HG03135 (cell line): ENCODE results near the gene TFPI.
"Not testable (repeated sequence)": the region's sequence is repeated elsewhere in the genome, so short reads cannot be mapped to it uniquely, and the experiment has no call there.

Experiments used
- ATAC-seq: cut with Tn5 transposase; IDR thresholded peaks from one replicate; pipeline ENCODE4 v1.9.1; 2021; ENCODE audit warnings: mild to moderate bottlenecking, moderate library complexity; ENCODE audit not compliant: unreplicated experiment

The TFPI gene

DNA sequence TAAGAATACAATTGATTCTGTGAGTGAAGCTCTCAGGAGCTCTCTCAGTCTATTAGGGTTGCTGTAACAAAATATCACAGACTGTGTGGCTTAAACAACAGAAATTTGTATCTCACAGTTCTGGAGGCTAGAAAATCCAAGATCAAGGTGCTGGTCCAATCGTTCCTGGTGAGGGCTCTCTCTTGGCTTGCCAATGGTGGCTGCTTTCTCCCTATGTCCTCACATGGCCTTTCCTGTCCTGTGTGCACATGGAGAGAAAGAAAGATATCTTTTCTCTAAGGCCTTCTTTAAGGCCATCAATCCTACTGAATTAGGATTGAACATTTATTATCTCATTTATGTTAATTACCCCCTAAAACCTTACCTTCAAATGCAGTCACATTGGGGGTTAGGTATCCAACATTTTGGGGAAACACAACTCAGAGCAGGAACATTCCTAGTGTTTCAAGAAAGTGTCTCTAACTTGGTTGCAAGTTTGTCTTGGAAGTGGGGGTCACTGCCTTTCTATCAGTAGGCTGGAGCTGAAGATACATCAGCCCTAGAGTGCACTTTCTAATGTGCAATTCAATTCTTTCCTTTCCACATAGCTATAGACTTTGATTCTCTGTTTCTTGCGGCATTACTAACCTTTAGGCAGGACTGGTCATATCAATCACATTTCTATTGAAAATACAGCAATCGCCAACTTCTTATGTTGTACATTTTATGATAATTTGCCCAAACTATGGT, 24.8 kb downstream of the TFPI start:
- ATAC-seq = no peak

DNA sequence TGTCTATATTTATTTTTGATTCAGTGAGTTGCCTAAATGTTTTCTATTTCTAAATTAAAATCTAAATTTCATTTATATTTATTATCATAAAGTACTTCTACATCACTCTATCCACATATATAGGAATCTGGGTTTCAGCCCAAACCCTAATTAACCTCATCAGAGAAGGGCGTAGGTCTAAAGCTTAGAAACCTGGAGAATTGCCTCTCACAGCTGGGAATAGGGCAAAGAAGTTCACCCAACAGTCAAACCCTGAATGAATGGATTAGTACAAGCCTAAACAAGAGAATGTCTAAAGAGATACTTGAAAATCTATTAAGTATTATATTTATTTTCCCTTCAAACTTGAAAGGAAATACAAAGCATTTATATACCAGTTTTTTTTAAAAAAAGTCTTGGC, 26.2 kb downstream of the TFPI start:
- ATAC-seq = no peak

DNA sequence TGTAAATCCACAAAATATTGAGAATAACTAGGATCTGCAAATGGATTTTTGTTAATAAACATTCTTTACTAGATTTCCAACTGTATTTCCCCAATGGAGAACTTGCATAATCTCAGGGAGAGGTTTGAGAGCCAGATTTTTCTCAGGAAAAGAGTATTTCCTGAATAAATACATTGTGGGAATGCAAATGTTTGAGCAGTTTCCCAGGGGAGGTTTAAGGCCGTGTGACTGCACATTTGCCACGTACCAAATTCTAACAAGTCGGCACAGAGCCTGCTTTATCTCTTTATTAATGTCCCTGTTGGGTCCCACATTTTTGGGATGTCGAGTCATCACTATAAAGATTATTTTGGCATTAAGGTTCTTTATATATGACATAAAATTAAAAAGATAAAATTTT, 27.0 kb downstream of the TFPI start:
- ATAC-seq = no peak

DNA sequence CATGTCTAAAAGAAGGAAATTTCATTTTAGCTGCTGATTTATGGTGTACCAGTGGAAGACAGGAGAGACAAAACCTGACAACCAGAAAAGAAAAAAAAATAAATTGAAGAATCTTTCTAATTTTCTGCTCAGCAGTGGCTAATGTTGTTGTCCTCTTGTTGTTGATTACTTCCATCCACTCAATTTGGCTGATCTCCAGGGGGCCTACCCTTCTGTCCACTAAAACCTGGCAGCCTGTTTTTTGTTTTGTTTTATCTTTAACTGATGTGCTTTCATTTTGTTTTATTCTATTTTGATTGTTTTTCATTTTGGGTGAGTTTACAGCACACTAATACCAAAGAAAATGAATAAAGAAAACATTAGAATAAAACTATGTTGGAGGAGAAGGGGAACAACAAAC, 27.4 kb downstream of the TFPI start:
- no peak for ATAC-seq

DNA sequence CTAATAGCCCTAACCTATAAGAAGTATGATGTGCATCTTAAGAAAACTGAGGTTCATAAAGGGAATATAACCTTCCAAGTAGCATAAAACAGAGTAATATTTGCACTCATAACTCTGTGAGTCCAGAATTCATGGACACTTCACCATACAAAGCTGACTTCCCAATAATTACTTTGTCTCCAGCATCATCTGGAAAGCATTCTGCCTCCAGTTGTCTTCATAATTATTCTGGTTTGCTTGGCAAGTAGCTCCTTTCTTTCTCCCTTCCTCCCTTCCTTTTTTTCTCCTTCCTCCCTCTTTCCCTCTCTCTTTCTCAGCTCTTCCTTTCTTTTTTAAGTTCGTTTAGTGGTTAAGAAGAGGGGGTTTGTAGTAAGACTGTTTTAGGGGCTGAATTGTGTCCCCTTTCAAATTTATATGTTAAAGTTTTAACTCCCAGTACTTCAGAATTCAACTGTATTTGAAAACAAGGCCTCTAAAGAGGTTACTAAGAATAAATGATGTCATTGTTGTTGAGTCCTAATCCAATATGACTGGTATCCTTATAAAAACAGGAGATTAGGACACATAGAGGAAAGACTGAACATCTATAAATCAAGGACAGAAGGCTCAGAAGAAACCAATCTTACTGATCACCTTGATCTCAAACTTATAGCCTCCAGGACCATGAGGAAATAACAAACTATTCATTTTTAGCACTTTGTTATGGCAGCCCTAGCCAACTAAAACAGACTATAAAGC, 28.9 kb downstream of the TFPI start:
- ATAC-seq = no peak

DNA sequence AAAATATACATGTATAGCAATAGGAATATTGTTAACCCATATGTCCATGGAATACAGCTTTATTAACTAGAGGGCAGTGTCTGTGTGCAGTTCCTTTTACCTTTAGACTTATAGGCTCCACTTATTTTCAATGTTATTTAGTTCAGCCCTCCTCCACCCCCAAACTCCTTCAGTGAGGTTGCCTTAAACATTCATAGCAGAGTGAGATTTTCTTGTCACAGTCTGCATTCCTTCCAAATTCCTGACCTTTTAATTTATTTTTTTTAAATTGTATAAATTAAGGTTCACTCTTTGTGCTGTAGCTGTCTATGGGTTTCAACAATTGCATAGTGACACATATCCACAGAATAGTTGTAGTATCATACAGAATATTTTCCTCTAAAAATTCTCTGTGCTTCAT, 30.9 kb downstream of the TFPI start:
- no peak for ATAC-seq

DNA sequence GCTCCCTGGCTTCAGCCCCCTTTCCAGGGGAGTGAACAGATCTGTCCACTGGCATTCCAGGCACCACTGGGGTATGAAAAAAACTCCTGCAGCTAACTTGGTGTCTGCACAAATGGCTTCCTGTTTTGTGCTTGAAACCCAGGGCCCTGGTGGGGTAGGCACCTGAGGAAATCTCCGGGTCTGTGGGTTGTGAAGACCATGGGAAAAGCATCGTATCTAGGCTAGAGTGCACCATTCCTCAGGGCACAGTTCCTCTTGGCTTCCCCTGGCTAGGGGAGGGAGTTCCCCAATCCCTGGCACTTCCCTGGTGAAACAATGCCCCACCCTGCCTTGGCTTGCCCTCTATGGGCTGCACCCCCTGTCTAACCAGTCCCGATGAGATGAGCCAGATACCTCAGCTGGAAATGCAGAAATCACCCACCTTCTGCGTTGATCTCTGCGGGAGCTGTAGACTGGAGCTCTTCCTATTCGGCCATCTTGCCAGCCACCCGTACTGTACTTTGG, 34.1 kb downstream of the TFPI start:
- no peak for ATAC-seq

DNA sequence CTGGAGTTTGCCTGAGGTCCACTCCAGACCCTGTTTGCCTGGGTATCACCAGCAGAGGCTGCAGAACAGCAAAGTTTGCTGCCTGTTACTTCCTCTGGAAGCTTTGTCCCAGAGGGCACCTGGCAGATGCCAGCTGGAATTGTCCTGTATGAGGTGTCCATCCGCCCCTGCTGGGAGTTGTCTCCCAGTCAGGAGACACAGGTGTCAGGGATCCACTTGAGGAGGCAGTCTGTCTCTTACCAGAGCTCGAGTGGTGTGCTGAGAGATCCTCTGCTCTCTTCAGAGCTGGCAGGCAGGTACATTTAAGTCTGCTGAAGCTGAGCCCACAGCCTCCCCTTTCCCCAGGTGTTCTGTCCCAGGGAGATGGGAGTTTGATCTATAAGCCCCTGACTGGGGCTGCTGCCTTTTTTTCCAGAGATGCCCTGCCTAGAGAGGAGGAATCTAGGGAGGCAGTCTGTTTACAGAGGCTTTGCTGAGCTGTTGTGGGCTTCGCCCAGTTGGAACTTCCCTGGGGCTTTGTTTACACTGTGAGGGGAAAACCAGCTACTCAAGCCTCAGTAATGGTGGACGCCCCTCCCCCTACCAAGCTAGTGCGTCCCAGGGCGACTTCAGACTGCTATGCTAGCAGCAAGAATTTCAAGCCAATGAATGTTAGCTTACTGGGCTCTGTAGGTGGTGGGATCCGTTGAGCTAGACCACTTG, 34.7 kb downstream of the TFPI start:
- ATAC-seq = no peak

DNA sequence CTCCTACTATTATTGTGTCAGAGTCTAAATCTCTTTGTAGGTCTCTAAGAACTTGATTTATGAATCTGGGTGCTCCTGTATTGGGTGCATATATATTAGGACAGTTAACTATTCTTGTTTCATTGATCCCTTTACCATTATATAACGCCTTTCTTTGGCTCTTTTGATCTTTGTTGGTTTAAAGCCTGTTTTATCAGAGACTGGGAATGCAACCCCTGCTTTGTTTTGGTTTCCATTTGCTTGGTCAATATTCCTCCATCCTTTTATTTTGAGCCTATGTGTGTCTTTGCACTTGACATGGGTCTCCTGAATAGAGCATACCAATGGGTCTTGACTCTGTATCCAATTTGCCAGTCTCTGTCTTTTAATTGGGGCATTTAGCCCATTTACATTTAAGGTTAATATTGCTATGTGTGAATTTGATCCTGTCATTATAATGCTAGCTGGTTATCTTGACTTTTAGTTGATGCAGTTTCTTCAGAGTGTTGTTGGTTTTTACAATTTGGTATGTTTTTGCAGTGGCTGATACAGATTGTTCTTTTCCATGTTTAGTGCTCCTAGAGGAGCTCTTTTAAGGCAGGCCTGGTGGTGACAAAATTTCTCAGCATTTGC, 36.4 kb downstream of the TFPI start:
- ATAC-seq = not testable (repeated sequence)

DNA sequence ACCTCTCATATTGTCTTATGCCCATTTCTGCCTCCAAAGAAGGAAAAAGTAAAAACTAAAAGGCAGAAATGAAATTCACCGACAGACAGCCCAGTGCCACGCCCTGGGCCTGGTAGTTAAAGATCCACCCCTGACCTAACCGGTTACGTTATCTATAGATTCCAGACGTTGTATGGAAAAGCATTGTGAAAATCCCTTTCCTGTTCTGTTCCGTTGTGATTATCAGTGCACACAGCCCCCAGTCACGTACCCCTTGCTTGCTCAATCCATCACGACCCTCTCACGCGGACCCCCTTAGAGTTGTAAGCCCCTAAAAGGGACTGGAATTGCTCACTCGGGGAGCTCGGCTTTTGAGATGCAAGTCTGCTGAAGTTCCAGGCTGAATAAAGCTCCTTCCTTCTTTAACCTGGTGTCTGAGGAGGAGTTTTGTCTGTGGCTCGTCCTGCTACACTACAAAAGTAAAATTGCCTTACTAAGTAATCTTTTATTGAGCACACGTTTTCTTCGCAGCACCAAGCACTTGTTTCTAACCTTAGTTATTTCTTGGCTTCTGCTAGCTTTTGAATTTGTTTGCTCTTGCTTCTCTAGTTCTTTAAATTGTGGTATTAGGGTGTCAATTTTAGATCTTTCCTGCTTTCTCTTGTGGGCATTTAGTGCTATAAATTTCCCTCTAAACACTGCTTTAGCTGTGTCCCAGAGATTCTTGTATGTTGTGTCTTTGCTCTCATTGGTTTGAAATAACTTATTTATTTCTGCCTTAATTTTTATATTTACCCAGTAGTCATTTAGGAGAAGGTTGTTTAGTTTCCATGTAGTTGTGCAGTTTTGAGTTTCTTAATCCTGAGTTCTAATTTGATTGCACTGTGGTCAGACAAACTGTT, 37.4 kb downstream of the TFPI start:
- not testable (repeated sequence) for ATAC-seq

DNA sequence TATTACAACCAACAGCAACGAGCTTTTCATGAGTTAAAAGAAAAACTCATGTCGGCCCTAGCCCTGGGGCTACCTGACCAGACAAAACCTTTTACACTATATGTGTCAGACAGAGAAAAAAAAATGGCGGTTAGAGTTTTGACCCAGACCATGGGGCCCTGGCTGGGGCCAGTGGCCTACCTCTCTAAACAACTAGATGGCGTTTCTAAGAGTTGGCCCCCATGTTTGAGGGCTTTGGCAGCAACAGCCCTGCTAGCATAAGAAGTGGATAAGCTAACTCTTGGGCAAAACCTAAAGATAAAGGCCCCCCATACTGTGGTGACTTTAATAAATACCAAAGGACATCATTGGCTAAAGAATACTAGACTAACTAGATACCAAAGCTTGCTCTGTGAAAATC, 39.3 kb downstream of the TFPI start:
- no peak for ATAC-seq

DNA sequence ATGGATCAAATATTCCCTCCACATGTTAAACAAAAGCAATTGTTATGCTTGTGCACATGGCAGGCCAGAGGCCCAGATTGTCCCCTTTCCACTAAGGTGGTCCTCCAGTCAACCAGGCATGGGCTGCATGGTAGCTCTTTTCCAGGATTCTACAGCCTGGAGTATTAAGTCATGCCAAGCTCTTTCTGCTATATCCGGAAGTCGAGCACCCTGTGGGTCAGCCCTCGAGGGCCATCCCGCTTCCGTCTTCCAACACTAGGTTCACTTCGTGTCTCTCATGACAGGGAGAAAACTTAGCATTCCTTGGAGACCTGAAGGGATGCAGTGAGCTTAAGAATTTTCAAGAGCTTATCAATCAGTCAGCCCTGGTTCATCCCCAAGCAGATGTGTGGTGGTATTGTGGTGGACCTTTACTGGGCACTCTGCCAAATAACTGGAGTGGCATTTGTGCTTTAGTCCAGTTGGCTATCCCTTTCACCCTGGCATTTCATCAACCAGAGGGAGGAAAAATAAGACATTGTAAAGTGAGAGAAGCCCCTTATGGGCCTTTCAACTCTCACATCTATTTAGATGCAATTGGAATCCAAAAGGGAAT, 39.9 kb downstream of the TFPI start:
- not testable (repeated sequence) for ATAC-seq

DNA sequence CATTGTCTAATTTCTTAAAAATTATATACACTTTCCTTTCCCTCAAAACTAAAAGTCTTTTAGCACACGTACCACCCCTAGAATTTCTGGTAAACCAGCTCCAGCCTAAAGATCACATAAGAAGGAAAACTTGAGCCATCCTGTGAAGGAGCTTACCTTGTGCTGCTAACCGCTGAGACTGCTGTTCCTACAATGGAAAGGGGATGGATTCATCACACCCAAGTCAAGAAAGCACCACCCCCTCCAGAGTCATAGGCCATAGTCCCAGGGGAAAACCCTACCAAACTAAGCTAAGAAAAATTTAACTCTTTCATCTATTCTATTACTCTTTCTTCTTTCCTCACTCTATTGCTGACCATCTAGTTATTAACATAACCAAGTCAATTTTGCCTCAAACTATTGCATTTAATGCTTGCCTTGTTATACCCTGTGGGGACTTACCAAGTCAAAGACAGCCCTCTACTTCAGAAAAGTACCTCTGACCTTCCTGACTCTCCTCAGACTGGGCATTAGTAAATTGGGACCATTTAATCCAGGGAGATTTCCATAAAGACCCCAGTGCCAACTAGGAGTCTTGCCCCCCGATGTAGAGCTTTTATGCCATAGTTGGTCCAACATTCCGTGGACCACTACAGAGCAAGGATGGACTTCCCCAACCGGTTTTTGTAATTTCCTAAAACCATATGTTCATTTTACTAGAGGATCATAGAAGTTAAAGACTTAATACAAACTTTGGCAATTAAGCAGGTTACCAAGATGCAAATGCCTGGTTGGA, 40.6 kb downstream of the TFPI start:
- ATAC-seq = not testable (repeated sequence)

DNA sequence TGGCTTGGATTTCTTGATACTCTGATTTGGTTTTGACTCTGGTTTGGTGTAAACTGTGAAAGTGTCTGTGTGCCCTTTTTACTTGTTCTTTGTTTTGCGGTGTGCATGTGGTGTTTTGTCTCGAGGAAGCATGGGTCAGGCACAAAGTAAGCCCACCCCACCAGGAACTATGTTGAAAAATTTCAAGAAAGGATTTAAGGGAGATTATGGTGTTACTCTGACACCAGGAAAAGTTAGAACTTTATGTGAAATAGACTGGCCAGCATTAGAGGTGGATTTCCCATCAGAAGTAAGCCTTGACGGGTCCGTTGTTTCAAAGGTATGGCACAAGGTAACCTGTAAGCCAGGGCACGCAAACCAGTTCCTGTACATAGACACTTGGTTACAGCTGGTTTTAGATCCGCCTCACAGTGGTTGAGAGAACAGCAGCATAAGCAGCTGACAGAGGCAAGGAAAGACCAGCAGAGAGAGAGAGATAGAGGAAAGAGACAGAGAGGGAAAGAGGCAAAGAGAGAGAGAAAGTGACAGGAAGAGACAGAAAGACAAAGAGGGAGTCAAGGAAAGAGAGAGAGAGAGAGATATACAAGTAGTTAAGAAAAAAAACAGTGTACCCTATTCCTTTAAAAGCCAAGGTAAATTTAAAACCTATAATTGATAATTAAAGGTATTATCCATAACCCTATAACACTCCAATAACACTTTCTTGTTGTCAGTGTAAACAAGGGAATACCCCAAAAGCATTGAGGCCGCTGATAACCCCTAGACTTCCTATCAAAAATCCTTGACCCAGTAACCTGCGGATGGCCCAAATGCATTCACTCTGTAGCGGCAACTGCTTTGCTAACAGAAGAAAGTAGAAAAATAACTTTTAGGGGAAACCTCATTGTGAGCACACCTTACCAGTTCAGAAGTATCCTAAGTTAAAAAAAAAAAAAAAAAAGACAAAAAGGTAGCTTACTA, 42.6 kb downstream of the TFPI start:
- ATAC-seq = no peak

DNA sequence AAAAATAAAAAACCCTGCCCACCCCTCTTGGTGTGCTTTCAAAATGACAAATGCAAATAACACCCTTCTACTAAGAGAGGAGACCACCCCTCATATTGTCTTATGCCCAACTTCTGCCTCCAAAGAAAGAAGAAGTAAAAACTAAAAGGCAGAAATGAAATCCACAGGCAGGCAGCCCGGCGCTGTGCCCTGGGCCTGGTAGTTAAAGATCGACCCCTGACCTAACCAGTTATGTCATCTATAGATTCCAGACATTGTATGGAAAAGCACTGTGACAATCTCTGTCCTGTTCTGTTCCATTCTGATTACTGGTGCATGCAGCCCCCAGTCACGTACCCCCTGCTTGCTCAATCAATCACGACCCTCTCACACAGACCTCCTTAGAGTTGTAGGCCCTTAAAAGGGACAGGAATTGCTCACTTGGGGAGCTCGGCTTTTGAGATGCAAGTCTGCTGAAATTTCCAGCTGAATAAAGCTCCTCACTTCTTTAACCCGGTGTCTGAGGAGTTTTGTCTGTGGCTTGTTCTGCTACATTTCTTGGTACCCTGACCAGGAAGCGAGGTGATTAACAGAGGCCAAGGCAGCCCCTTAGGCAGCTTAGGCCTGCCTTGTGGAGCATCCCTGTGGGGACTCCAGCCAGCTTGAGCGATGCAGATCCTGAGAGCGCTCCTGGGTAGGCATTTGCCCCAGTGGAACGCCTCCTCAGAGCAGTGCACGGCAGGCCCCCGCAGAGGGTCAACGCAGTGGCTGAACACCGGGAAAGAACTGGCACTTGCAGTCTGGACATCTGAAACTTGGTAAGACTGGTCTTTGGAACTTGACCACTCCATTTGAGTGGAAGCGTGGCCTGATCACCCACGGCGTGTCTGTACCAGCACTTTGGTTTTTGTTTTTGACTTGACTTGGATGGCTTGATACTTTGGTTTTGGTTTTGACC, 43.5 kb downstream of the TFPI start:
- ATAC-seq = not testable (repeated sequence)

DNA sequence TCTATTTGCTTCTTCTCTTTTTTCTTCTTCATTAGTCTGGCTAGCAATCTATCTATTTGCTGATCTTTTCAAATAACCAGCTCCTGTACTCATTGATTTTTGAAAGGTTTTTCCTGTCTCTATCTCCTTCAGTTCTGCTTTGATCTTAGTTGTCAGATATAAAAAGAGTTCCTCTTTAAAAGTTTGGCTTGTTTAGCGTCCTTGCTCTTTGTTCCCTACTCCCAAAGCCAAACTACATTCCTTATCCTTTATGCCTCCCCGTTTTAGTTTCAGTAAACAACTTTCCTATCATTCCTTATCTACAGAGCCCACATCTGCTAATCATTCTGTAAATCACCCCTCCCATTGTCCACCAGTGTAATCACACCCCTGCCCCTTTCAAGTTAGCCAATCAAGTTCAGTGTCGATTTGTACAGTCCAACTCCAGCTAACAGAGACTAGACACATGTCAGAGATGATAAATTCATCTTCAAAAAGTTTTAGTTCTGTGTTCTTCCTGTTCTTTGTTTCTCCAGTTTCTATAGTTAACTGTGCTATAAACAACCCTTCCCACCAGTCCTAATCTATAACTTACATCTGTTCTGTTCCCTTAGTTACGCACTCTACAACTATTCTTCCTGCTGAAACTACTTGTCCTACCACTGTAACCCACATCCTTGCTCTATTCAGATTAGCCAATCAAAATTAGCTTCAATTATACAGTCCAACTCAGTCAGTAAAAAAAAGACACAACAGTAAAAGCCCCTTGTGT, 44.4 kb downstream of the TFPI start:
- no peak for ATAC-seq
